H9 (cell line): ENCODE measurements around the gene MAD1L1. TPM values are rescaled to one million over a fixed set of nuclear protein-coding genes. Genes with fewer than 3 reads are reported as not detected.

Source experiments
- DNase-seq: peaks from one replicate; pipeline ENCODE4 v3.0.0-alpha.2; 2017
- H2AFZ ChIP-seq: one replicate; pipeline ENCODE4 v1.6.1; 2013; ENCODE audit warnings: mild to moderate bottlenecking, low read length, control low read depth, moderate library complexity
- H2AK5ac ChIP-seq: 2 replicates; pipeline ENCODE4 v1.6.1; 2013; ENCODE audit warnings: low read length, control low read depth, mixed read lengths; ENCODE audit not compliant: insufficient read length
- H2BK120ac ChIP-seq: one replicate; pipeline ENCODE4 v1.6.1; 2013; ENCODE audit warnings: low read depth, mild to moderate bottlenecking, low read length, control low read depth, inconsistent platforms; ENCODE audit not compliant: poor library complexity, severe bottlenecking
- H2BK12ac ChIP-seq: 2 replicates; pipeline ENCODE4 v1.6.1; 2013; ENCODE audit warnings: low read length, control low read depth, mixed read lengths, low read depth; ENCODE audit not compliant: insufficient read length
- H2BK15ac ChIP-seq: 2 replicates; pipeline ENCODE4 v1.6.1; 2013; ENCODE audit warnings: low read depth, low read length, control low read depth
- H2BK20ac ChIP-seq: one replicate; pipeline ENCODE4 v1.6.1; 2013; ENCODE audit warnings: low read depth, mild to moderate bottlenecking, low read length, control low read depth, inconsistent platforms; ENCODE audit not compliant: poor library complexity, severe bottlenecking
- H2BK5ac ChIP-seq: 2 replicates; pipeline ENCODE4 v1.6.1; 2013; ENCODE audit warnings: low read length, control low read depth, mixed read lengths; ENCODE audit not compliant: insufficient read length
- H3K14ac ChIP-seq: 2 replicates; pipeline ENCODE4 v1.6.1; 2013; ENCODE audit warnings: low read length, control low read depth; ENCODE audit not compliant: insufficient read depth
- H3K18ac ChIP-seq: 2 replicates; pipeline ENCODE4 v1.6.1; 2013; ENCODE audit warnings: low read depth, mild to moderate bottlenecking, mixed read lengths, low read length, control low read depth; ENCODE audit not compliant: insufficient read length
- H3K23ac ChIP-seq: 2 replicates; pipeline ENCODE4 v1.6.1; 2013; ENCODE audit warnings: low read length, control low read depth, mixed read lengths, low read depth; ENCODE audit not compliant: insufficient read length
- H3K23me2 ChIP-seq: 2 replicates; pipeline ENCODE4 v1.6.1; 2013; ENCODE audit warnings: low read depth, mild to moderate bottlenecking, mixed read lengths, low read length, control low read depth; ENCODE audit not compliant: insufficient read length, poor library complexity, severe bottlenecking
- H3K27ac ChIP-seq: 2 replicates; pipeline ENCODE4 v1.5.1; 2013; ENCODE audit warnings: low read length, control low read depth, mixed read lengths, low read depth; ENCODE audit not compliant: insufficient read length
- H3K27me3 ChIP-seq: 2 replicates; pipeline ENCODE4 v1.6.1; 2013; ENCODE audit warnings: low read length, control low read depth, inconsistent platforms; ENCODE audit not compliant: insufficient read depth
- H3K4ac ChIP-seq: 2 replicates; pipeline ENCODE4 v1.6.1; 2013; ENCODE audit warnings: low read depth, mild to moderate bottlenecking, control low read depth, inconsistent platforms, low read length, moderate library complexity
- H3K4me1 ChIP-seq: 2 replicates; pipeline ENCODE4 v1.6.1; 2013; ENCODE audit warnings: low read length, control low read depth, inconsistent platforms; ENCODE audit not compliant: insufficient read depth
- H3K4me2 ChIP-seq: 2 replicates; pipeline ENCODE4 v1.6.1; 2013; ENCODE audit warnings: low read length, control low read depth, mixed read lengths; ENCODE audit not compliant: insufficient read length, insufficient read depth
- H3K56ac ChIP-seq: 2 replicates; pipeline ENCODE4 v1.6.1; 2013; ENCODE audit warnings: low read depth, mild to moderate bottlenecking, mixed read lengths, low read length, control low read depth; ENCODE audit not compliant: insufficient read length
- H3K79me1 ChIP-seq: 2 replicates; pipeline ENCODE4 v1.6.1; 2013; ENCODE audit warnings: low read depth, mild to moderate bottlenecking, moderate library complexity, low read length, control low read depth, inconsistent platforms; ENCODE audit not compliant: insufficient read depth, poor library complexity, severe bottlenecking
- H3K79me2 ChIP-seq: 2 replicates; pipeline ENCODE4 v1.6.1; 2013; ENCODE audit warnings: low read length, control low read depth, inconsistent platforms; ENCODE audit not compliant: insufficient read depth
- H3K9ac ChIP-seq: 2 replicates; pipeline ENCODE4 v1.6.1; 2013; ENCODE audit warnings: low read length, control low read depth, mixed read lengths; ENCODE audit not compliant: insufficient read length; ENCODE audit errors: extremely low read depth
- H3K9me3 ChIP-seq: one replicate; pipeline ENCODE4 v1.6.1; 2013; ENCODE audit warnings: low read depth, low read length, inconsistent platforms; ENCODE audit not compliant: control insufficient read depth
- H3T11ph ChIP-seq: one replicate; pipeline ENCODE4 v1.6.1; 2013; ENCODE audit warnings: mild to moderate bottlenecking, low read length, control low read depth, inconsistent platforms
- H4K20me1 ChIP-seq: one replicate; pipeline ENCODE4 v1.6.1; 2013; ENCODE audit not compliant: control insufficient read depth, insufficient read length, insufficient read depth
- H4K5ac ChIP-seq: 2 replicates; pipeline ENCODE4 v1.6.1; 2013; ENCODE audit warnings: low read depth, mild to moderate bottlenecking, mixed read lengths, low read length, control low read depth; ENCODE audit not compliant: insufficient read length
- H4K8ac ChIP-seq: replicated peaks from 2 replicates; pipeline ENCODE4 v1.6.1; 2013; ENCODE audit warnings: low read length, control low read depth, mixed read lengths, low read depth; ENCODE audit not compliant: insufficient read length
- H4K91ac ChIP-seq: 2 replicates; pipeline ENCODE4 v1.6.1; 2013; ENCODE audit warnings: low read depth, mild to moderate bottlenecking, moderate library complexity, mixed read lengths, low read length, control low read depth; ENCODE audit not compliant: insufficient read length
- H3K27ac Mint-ChIP-seq, 3 experiments: 2 replicates in 2 of 3; 3 replicates in 1 of 3; pipeline ENCODE4 v1.8.0; 2020 to 2021; ENCODE audit warnings: mixed read lengths in 3 of 3, mild to moderate bottlenecking in 1 of 3, moderate library complexity in 1 of 3
- H3K27me3 Mint-ChIP-seq: 2 replicates; pipeline ENCODE4 v1.8.0; 2021; ENCODE audit warnings: low read depth, mild to moderate bottlenecking, moderate library complexity, mixed read lengths
- H3K36me3 Mint-ChIP-seq, 3 experiments: 2 replicates in 2 of 3; 3 replicates in 1 of 3; pipeline ENCODE4 v1.8.0; 2020 to 2021; ENCODE audit warnings: low read depth in 3 of 3, mixed read lengths in 3 of 3; ENCODE audit not compliant: insufficient read depth in 1 of 3
- H3K4me1 Mint-ChIP-seq, 2 experiments: 2 replicates each; pipeline ENCODE4 v1.8.0; 2020; ENCODE audit warnings: mixed read lengths in 2 of 2
- H3K4me3 Mint-ChIP-seq, 2 experiments: 2 replicates in 1 of 2; 3 replicates in 1 of 2; pipeline ENCODE4 v1.8.0; 2020 to 2021; ENCODE audit warnings: mild to moderate bottlenecking in 2 of 2, mixed read lengths in 2 of 2, moderate library complexity in 1 of 2
- H3K9me3 Mint-ChIP-seq, 2 experiments: 2 replicates in 1 of 2; 3 replicates in 1 of 2; pipeline ENCODE4 v1.8.0; 2020; ENCODE audit warnings: mild to moderate bottlenecking in 2 of 2, mixed read lengths in 2 of 2, moderate library complexity in 1 of 2
- WGBS: extraction: QIAGEN DNeasy Blood & Tissue Kit; methylation state at CpG from one replicate; pipeline ENCODE4 v1.1.7; 2013; ENCODE audit warnings: missing lambda C conversion rate, low lambda C conversion rate, mixed read lengths; ENCODE audit not compliant: insufficient read length; ENCODE audit errors: extremely low coverage; 5-methylcytosine and 5-hydroxymethylcytosine counted together
- total RNA-seq: library from RNA; stranded (reverse); gene quantifications from 2 replicates; pipeline ENCODE4 v1.2.1, GENCODE V29; 2021
- TF ChIP-seq, protein P1 (sequence below): fragments of 200-600 bp; sonication (generic); conservative IDR thresholded peaks from 3 replicates; pipeline ENCODE4 v1.8.0; 2021; ENCODE audit warnings: antibody characterized with exemption, mild to moderate bottlenecking

Gene MAD1L1
- total RNA-seq, 1 experiment from 2014 or later = 39.0 TPM

- Histone ChIP-seq H3K79me2 (no peaks in the 10 kb centered on the region), H2AK5ac (no peak overlapping the region), H2BK12ac (no peak overlapping the region), H3T11ph (no peak overlapping the region), H4K5ac (no peak overlapping the region), H2AFZ (no peak overlapping the region), H3K14ac (no peak overlapping the region), H2BK15ac (no peak overlapping the region), H4K91ac (no peak overlapping the region), H3K9me3 (no peaks in the 10 kb centered on the region), H3K23ac (no peak overlapping the region), H3K18ac (no peak overlapping the region), H3K56ac (no peak overlapping the region), H2BK20ac (no peak overlapping the region), H3K4me2 (no peak overlapping the region), H4K20me1 (no peaks in the 10 kb centered on the region), H3K4ac (no peak overlapping the region), H2BK120ac (no peak overlapping the region), H3K79me1 (no peaks in the 10 kb centered on the region), H3K4me1 (no peaks in the 10 kb centered on the region), H4K8ac (no peak overlapping the region), H3K27ac (no peak overlapping the region), H3K27me3 (no peaks in the 10 kb centered on the region), H3K9ac (no peak overlapping the region), H3K23me2 (no peaks in the 10 kb centered on the region), H2BK5ac (no peak overlapping the region)
- TF ChIP-seq, protein P1, sequence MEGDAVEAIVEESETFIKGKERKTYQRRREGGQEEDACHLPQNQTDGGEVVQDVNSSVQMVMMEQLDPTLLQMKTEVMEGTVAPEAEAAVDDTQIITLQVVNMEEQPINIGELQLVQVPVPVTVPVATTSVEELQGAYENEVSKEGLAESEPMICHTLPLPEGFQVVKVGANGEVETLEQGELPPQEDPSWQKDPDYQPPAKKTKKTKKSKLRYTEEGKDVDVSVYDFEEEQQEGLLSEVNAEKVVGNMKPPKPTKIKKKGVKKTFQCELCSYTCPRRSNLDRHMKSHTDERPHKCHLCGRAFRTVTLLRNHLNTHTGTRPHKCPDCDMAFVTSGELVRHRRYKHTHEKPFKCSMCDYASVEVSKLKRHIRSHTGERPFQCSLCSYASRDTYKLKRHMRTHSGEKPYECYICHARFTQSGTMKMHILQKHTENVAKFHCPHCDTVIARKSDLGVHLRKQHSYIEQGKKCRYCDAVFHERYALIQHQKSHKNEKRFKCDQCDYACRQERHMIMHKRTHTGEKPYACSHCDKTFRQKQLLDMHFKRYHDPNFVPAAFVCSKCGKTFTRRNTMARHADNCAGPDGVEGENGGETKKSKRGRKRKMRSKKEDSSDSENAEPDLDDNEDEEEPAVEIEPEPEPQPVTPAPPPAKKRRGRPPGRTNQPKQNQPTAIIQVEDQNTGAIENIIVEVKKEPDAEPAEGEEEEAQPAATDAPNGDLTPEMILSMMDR = no peak
- no CpG with 5 or more reads among the region's 25 CpGs for WGBS
- H3K4me3 Mint-ChIP-seq = no peak overlapping the region
- no peak for DNase-seq
- H3K36me3 Mint-ChIP-seq = 0 out of 7 replicates have a peak, but pooled peaks cover 0 to 5% (median 0%) of the 10 kb centered on the region in 3 experiments
- no peaks in the 10 kb centered on the region for H3K27me3 Mint-ChIP-seq
- no peak overlapping the region for H3K27ac Mint-ChIP-seq
- no peaks in the 10 kb centered on the region for H3K9me3 Mint-ChIP-seq
- no peaks in the 10 kb centered on the region for H3K4me1 Mint-ChIP-seq
These were observed 313.7 kb downstream of the MAD1L1 start for GRCh38 chr7:1918881-1919525.
